Activated naive CD8-positive, alpha-beta T cell treated with anti-CD3 and anti-CD28 coated beads, Interleukin-2, amount 10 ng/mL, durations not matched to agents 7 days and 5 days (primary cell): Measurements from ENCODE around the gene AGBL4. TPM values are rescaled to one million over a fixed set of nuclear protein-coding genes. Genes with fewer than 3 reads are reported as not detected.

ENCODE experiments used
- ATAC-seq: fragments of 150-1000 bp; cut with Tn5 transposase; one replicate; pipeline ENCODE4 v1.10.0; 2021; ENCODE audit warnings: low read depth, moderate library complexity
- POLR2A ChIA-PET: fragments of 350-600 bp; sonication (Branson Sonifier 250); formaldehyde crosslinking; loops from one replicate; lab custom pipeline; 2021; ENCODE audit warnings: antibody characterized with exemption; lab: Charles Lee
- DNase-seq: peaks from one replicate; pipeline ENCODE4 v3.0.0; 2021
- H3K27ac Mint-ChIP-seq: one replicate; pipeline ENCODE4 v1.8.0; 2022; ENCODE audit warnings: mild to moderate bottlenecking, mixed read lengths
- H3K27me3 Mint-ChIP-seq: one replicate; pipeline ENCODE4 v1.8.0; 2022; ENCODE audit warnings: mild to moderate bottlenecking, moderate library complexity, mixed read lengths
- H3K36me3 Mint-ChIP-seq: one replicate; pipeline ENCODE4 v1.8.0; 2021; ENCODE audit warnings: mild to moderate bottlenecking, mixed read lengths
- H3K4me1 Mint-ChIP-seq: one replicate; pipeline ENCODE4 v1.8.0; 2021; ENCODE audit warnings: mixed read lengths
- H3K4me3 Mint-ChIP-seq: one replicate; pipeline ENCODE4 v1.8.0; 2022; ENCODE audit warnings: mild to moderate bottlenecking, moderate library complexity, mixed read lengths
- H3K9me3 Mint-ChIP-seq: one replicate; pipeline ENCODE4 v1.8.0; 2021; ENCODE audit warnings: mixed read lengths
- total RNA-seq, 2 experiments: library from RNA; stranded (reverse); gene quantifications; one replicate each; pipeline ENCODE4 v1.2.3, GENCODE V29; 2021

AGBL4 gene
- total RNA-seq, 2 experiments from 2014 or later = not detected

- Mint-ChIP-seq H3K4me1 (no peaks in the 10 kb centered on the region), H3K9me3 (no peaks in the 10 kb centered on the region), H3K4me3 (no peak overlapping the region), H3K27ac (no peak overlapping the region), H3K27me3 (peaks cover 2% of the 10 kb centered on the region), H3K36me3 (no peaks in the 10 kb centered on the region)
- DNase-seq = no peak
- POLR2A ChIA-PET = no interaction called here
- ATAC-seq = no peak
These were observed 1239.5 kb downstream of the AGBL4 start for GRCh38 chr1:48784301-48784700.

DNA sequence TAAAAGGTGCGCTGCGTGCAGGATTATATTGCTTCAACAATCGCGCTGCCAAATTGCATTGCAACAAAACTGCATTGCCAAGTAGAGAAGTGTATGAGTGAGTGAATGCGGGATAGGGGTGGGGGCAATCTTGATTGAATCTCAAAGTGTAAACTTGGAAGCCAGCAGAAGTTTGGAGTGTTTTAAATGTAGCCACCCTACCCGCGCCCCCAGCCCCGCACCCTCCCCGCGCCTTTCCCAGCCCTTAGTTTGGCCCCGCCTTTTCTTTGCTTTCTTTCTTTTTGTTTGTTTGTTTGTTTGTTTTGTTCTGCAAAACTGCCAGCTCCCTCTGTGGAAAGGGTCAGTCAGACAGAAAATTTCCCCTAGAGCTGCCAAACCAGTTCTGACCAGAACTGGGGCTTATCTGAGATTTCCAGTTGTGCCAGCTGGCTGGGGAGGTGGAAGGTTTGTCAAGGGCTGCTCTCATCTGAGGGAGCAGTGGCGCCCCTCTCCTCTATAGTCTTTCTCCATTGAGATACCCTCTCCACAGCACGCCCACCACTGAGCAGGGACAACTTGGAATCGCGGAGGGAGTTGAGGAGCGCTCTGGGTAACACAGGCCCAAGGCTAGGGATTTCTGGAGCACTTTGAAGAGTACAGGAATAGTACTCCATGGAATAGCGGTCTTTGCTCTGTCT lies 1246.4 kb downstream of the AGBL4 start:
- peak overlapping the region; percentile 77 for H3K27ac Mint-ChIP-seq

DNA sequence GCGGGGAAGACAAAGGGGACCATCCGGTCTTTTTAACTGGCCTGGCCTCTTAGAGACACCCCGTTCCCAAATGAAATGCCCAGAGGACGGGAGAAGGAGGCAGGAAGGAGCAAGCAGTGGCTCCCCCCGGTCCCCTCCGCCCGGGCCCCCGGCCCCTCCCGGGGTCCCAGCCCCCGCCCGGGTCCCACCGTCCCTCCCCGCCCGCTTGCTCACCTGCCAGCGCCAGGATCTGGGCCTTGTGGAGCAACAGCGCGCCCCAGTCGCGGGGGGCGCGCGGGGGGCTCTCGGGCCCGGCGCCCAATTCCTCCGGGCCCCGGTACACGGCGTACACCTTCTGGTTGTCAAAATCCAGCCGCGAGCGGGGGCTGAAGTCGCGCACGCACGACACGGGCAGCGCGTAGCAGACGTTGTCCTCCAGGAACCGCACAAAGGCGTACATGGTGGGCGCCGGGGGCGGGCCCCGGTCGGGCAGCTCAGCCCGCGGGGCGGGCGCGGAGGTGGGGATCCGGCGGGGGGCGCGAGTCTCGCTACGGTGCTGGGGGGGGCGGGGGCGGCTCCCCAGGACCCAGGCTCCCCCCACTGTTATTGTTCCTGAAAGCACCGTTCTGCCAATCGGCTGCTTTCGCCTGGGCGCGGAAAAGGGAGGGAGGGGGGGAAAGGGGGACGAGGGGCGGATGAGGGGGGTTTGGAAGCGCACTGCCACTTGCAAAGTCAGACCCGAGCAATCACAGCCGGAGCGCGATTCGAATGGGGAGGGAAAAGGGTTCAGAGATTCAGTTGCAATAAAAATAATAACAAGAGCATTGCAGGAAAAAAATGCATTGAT lies 1247.1 kb downstream of the AGBL4 start, which contains the start of gene BEND5:
Gene BEND5, minus strand, starts transcription at position 499 of the 826 bp plus-strand sequence. Its CDS starts 60 bp downstream, at position 439.
- peak; percentile 77 for DNase-seq
- Mint-ChIP-seq H3K4me1 (peaks cover 31% of the 10 kb centered on the region), H3K36me3 (peaks cover 16% of the 10 kb centered on the region), H3K27ac (peak within 1 kb of the TSS; percentile 77), H3K9me3 (no peaks in the 10 kb centered on the region), H3K4me3 (peak within 1 kb of the TSS; percentile 90), H3K27me3 (peaks cover 3% of the 10 kb centered on the region)
- POLR2A ChIA-PET = interaction anchor here (1.3 kb wide), 1 partner anchor 305 kb away, joined by 3 read pairs; the partner anchor contains the start of gene SPATA6
- ATAC-seq = peak; percentile 83

More for the DNA sequence above, 1246.4 kb downstream of the AGBL4 start:
- POLR2A ChIA-PET = no interaction called here
- H3K36me3 Mint-ChIP-seq = peaks cover 9% of the 10 kb centered on the region
- ATAC-seq (no peak), DNase-seq (peak; percentile 24)
- peaks cover 31% of the 10 kb centered on the region for H3K4me1 Mint-ChIP-seq
- peaks cover 3% of the 10 kb centered on the region for H3K27me3 Mint-ChIP-seq
- no peaks in the 10 kb centered on the region for H3K9me3 Mint-ChIP-seq
- peak overlapping the region; percentile 85 for H3K4me3 Mint-ChIP-seq

- H3K27ac Mint-ChIP-seq = peak overlapping the region; percentile 72
- no peaks in the 10 kb centered on the region for H3K9me3 Mint-ChIP-seq
- H3K4me1 Mint-ChIP-seq = peaks cover 31% of the 10 kb centered on the region
These were observed 1247.8 kb downstream of the AGBL4 start for GRCh38 chr1:48775831-48776392.

GRCh38 chr1:48773133-48773532 lies 1250.6 kb downstream of the AGBL4 start:
- Mint-ChIP-seq H3K27me3 (no peaks in the 10 kb centered on the region), H3K4me1 (peaks cover 42% of the 10 kb centered on the region), H3K4me3 (no peak overlapping the region), H3K9me3 (no peaks in the 10 kb centered on the region), H3K36me3 (peaks cover 23% of the 10 kb centered on the region), H3K27ac (no peak overlapping the region)
- DNase-seq = no peak
- ATAC-seq = no peak
- POLR2A ChIA-PET = no interaction called here

More at GRCh38 chr1:48775831-48776392, 1247.8 kb downstream of the AGBL4 start:
- ATAC-seq (peak; percentile 12), DNase-seq (peak; percentile 28)
- H3K4me3 Mint-ChIP-seq = peak overlapping the region; percentile 90
- peaks cover 18% of the 10 kb centered on the region for H3K36me3 Mint-ChIP-seq
- peaks cover 3% of the 10 kb centered on the region for H3K27me3 Mint-ChIP-seq
- POLR2A ChIA-PET = interaction anchor here (1.3 kb wide), 1 partner anchor 304 kb away, joined by 3 read pairs; the partner anchor contains the start of gene SPATA6

GRCh38 chr1:48772211-48772610 lies 1251.5 kb downstream of the AGBL4 start:
- no peak overlapping the region for H3K4me3 Mint-ChIP-seq

DNA sequence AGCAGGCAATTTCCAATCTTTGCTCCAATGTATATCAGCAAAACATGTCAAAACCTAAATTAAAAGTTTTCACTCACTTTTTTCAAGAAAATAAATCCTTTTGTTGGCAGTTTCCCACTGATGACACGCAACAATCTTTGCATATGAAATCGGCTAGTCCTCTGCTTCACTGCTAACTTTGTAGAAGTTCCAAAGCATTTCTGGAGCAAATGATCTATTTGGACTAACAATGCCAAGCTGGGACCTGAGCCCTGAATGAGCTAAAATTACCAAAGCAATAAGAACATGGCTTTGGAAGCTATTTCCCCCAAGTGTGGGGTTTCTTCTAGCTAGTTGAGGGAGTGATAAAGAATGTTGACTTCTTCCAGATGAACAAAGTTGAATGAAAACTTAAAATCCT lies 1252.2 kb downstream of the AGBL4 start:
- no peak overlapping the region for H3K27ac Mint-ChIP-seq
- H3K27me3 Mint-ChIP-seq = no peaks in the 10 kb centered on the region
- ATAC-seq (no peak), DNase-seq (no peak)
- H3K9me3 Mint-ChIP-seq = no peaks in the 10 kb centered on the region
- POLR2A ChIA-PET = no interaction called here
- H3K36me3 Mint-ChIP-seq = peaks cover 30% of the 10 kb centered on the region
- peaks cover 40% of the 10 kb centered on the region for H3K4me1 Mint-ChIP-seq
- no peak overlapping the region for H3K4me3 Mint-ChIP-seq

More at GRCh38 chr1:48772211-48772610, 1251.5 kb downstream of the AGBL4 start:
- no peak for ATAC-seq
- Mint-ChIP-seq H3K4me1 (peaks cover 42% of the 10 kb centered on the region), H3K36me3 (peaks cover 29% of the 10 kb centered on the region), H3K27me3 (no peaks in the 10 kb centered on the region), H3K27ac (no peak overlapping the region), H3K9me3 (no peaks in the 10 kb centered on the region)
- POLR2A ChIA-PET = no interaction called here
- DNase-seq = no peak

DNA sequence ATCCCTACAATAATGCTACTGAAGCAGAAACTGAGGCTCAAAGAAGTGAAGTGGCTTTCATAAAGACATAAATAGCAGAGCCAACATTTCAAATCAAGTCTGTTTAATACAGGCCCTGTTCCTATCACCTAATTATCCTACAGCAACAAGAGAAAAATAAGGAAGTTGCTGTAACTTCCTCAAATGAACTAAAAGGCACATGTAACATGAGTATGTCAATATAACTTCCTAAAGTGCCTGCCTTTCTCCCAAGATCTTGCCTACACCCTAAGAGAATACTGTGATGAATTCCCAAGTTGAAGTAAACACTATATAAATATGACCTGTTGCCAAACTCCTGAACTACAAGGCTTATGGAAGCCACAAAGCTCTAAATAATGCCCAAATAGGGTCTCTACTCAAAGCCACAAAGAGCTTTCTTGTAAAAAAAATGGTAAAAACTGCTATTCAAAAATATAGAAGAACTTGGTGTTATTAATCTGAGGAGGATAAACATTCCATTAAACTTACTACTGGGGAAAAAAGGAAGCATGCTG lies 1255.7 kb downstream of the AGBL4 start:
- H3K4me1 Mint-ChIP-seq = peaks cover 17% of the 10 kb centered on the region
- ATAC-seq (no peak), DNase-seq (no peak)
- no peaks in the 10 kb centered on the region for H3K9me3 Mint-ChIP-seq
- H3K4me3 Mint-ChIP-seq = no peak overlapping the region
- no peaks in the 10 kb centered on the region for H3K27me3 Mint-ChIP-seq
- H3K36me3 Mint-ChIP-seq = peaks cover 42% of the 10 kb centered on the region
- POLR2A ChIA-PET = no interaction called here
- H3K27ac Mint-ChIP-seq = no peak overlapping the region

DNA sequence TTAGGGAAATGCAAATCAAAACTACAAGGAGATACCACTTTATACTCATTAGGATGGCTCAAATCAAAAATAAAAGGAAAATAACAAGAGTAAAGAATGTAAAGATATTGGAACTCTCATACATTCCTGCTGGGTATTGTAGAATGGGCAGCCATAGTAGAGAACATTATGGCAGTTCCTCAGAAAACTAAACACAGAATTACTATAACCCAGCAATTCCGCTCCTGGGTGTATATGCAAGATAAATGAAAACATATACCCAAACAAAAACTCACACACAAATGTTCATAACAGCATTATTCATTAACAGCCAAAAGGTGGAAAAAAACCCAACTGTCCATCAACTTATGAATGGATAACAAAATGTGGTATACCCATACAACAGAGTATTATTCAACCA lies 1258.4 kb downstream of the AGBL4 start:
- no peak overlapping the region for H3K27ac Mint-ChIP-seq
- peaks cover 30% of the 10 kb centered on the region for H3K36me3 Mint-ChIP-seq
- no peaks in the 10 kb centered on the region for H3K9me3 Mint-ChIP-seq
- no peak overlapping the region for H3K4me3 Mint-ChIP-seq
- ATAC-seq (no peak), DNase-seq (no peak)
- no peaks in the 10 kb centered on the region for H3K27me3 Mint-ChIP-seq
- POLR2A ChIA-PET = no interaction called here
- H3K4me1 Mint-ChIP-seq = peaks cover 15% of the 10 kb centered on the region

DNA sequence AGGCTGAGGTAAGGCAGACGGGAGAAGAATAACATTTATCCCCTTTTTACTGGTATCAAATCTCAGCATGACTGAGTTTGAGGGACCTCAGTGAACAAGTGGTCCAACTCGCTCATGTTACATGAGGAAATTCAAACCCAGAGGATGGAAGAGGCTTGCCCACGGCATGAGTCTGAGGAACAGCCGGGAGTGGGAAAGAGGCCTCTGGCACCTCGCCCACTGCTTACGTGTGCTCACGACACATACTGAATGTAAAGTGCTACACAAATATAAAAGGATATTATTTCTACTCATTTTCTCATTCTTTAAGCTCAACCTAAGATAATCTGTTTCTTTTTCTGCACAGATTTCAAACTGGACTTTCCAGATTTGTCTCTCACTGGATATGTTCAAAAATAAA lies 1261.8 kb downstream of the AGBL4 start:
- peaks cover 39% of the 10 kb centered on the region for H3K36me3 Mint-ChIP-seq
- ATAC-seq (no peak), DNase-seq (no peak)
- H3K9me3 Mint-ChIP-seq = no peaks in the 10 kb centered on the region
- no peaks in the 10 kb centered on the region for H3K27me3 Mint-ChIP-seq
- H3K4me1 Mint-ChIP-seq = peaks cover 4% of the 10 kb centered on the region
- no peak overlapping the region for H3K4me3 Mint-ChIP-seq
- POLR2A ChIA-PET = no interaction called here
- no peak overlapping the region for H3K27ac Mint-ChIP-seq

GRCh38 chr1:48761411-48761810 lies 1262.3 kb downstream of the AGBL4 start:
- Mint-ChIP-seq H3K27ac (no peak overlapping the region), H3K27me3 (no peaks in the 10 kb centered on the region), H3K36me3 (peaks cover 44% of the 10 kb centered on the region), H3K4me3 (no peak overlapping the region), H3K9me3 (no peaks in the 10 kb centered on the region), H3K4me1 (peaks cover 5% of the 10 kb centered on the region)
- POLR2A ChIA-PET = no interaction called here
- DNase-seq (no peak), ATAC-seq (no peak)

GRCh38 chr1:48760857-48761256 lies 1262.9 kb downstream of the AGBL4 start:
- no peak overlapping the region for H3K27ac Mint-ChIP-seq
- ATAC-seq = no peak

DNA sequence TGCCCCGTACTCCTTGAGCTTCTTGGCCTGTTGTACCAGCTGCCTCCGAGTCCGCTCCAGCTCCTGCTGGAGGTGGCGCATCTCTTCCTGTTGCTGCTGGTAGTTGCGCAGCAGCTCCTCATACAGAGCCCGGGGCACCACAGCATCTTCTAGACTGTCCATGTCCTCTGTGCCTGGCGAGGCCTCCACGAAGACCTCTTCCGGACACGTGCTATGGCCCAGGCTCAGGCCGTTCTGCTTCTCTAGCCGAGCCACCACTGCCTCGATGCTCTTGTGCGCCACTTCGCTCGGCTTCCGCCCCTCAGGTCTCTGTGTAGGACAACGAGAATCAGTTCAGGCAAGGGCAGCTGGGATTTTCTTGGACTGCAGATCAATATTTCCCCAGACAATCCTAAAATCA lies 1264.8 kb downstream of the AGBL4 start:
- H3K27ac Mint-ChIP-seq = no peak overlapping the region
- no peaks in the 10 kb centered on the region for H3K27me3 Mint-ChIP-seq
- ATAC-seq (no peak), DNase-seq (no peak)
- H3K4me1 Mint-ChIP-seq = peaks cover 5% of the 10 kb centered on the region
- POLR2A ChIA-PET = no interaction called here
- H3K4me3 Mint-ChIP-seq = no peak overlapping the region
- H3K36me3 Mint-ChIP-seq = peaks cover 45% of the 10 kb centered on the region
- no peaks in the 10 kb centered on the region for H3K9me3 Mint-ChIP-seq

More at GRCh38 chr1:48760857-48761256, 1262.9 kb downstream of the AGBL4 start:
- no peaks in the 10 kb centered on the region for H3K27me3 Mint-ChIP-seq
- H3K4me3 Mint-ChIP-seq = no peak overlapping the region
- peaks cover 44% of the 10 kb centered on the region for H3K36me3 Mint-ChIP-seq
- POLR2A ChIA-PET = no interaction called here
- DNase-seq = no peak
- H3K9me3 Mint-ChIP-seq = no peaks in the 10 kb centered on the region
- peaks cover 5% of the 10 kb centered on the region for H3K4me1 Mint-ChIP-seq
